ENCODE data around the gene NCOA7.
"Not testable (repeated sequence)": the region's sequence is repeated elsewhere in the genome, so short reads cannot be mapped to it uniquely, and the experiment has no call there.

The NCOA7 gene

DNA sequence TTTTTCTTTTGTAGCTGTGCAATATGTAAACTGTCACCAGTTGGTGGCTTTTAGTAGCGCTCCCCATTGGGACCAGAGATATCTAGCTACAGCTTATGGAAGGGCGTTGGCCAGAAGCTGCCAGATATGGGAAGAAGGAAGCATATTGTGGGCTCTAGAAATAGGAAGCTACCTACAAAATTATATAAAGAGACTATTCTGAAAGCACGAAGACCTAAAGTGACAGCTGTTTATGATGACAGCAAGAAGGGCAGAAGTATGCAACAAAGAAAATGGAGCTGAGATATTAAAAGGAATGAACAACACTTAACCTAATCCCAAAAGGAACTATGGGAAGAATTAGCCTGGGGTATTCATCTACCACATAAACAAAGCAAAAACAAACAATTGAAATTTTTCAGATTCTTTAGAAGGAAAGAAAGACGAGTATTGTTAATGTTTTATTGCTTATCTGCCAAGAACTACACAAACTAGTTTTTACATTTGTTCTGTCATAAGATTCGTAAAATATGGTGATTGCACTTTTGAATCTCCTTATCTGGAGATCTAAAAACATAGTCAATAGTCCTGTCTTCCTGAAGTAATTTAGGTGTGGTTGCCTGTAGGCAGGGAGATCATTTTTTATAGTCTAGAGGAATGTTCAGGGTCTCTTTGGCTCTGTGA is 81.6 kb downstream of the NCOA7 start:
- no peak for DNase-seq

DNA sequence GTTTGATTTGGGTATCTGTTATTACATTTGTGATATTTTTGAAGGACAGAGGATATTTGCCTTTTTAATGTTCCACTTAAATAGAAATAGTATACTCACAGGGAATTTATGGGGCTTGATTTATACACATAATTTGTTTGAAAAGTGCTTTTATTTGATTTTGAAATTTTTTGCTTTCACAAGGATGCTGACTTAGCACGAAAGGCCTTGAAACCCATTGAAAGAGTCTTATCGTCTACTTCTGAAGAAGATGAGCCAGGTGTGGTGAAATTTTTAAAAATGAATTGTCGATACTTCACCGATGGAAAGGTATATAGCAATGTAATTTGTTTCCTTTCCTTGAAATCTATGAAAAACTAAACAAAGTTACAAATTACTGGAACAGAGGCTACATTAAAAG is 91.5 kb downstream of the NCOA7 start:
- DNase-seq = no peak

- no peak for DNase-seq
Measured at GRCh38 chr6:125884634-125885371, 94.0 kb downstream of the NCOA7 start.

DNA sequence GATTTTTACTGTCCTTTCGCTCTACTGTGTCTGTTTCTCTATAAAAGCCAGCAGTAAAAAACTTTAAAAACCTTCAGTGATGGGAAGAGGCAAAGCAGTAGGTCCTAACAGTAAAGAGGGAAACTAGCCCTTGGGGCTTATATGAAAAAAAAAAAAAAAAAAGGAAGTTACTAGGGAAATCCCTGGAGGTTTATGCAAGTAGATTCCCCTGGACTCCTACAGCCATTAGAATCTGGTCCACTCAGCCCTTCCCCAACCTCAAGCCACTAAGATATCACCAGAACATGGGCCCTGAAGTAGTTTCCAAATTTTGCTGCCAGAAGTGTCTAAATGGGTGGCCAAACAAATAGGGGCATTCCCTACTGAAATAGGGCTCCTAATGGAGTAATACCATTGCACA is 95.3 kb downstream of the NCOA7 start:
- DNase-seq = no peak

- DNase-seq = no peak
Measured at GRCh38 chr6:125886914-125887313, 96.2 kb downstream of the NCOA7 start.

DNA sequence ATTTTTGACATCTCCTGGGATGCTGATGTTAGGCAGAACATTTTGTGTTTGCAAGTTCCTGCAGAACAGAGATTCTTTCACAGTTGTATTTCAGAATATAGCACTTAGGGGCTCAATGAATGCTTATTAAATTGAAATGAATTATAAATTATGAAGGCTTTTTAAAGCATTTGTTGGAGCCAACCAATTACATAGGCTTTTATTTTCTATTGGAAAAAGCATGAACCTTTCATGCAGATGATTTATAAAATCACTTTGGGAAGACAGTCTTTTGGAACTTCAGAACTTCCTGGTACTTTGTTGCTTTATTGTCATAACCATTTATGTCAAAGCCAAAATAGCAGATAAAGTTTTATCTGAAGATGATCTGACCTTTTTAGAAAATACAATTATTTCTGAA is 96.6 kb downstream of the NCOA7 start:
- DNase-seq = no peak

DNA sequence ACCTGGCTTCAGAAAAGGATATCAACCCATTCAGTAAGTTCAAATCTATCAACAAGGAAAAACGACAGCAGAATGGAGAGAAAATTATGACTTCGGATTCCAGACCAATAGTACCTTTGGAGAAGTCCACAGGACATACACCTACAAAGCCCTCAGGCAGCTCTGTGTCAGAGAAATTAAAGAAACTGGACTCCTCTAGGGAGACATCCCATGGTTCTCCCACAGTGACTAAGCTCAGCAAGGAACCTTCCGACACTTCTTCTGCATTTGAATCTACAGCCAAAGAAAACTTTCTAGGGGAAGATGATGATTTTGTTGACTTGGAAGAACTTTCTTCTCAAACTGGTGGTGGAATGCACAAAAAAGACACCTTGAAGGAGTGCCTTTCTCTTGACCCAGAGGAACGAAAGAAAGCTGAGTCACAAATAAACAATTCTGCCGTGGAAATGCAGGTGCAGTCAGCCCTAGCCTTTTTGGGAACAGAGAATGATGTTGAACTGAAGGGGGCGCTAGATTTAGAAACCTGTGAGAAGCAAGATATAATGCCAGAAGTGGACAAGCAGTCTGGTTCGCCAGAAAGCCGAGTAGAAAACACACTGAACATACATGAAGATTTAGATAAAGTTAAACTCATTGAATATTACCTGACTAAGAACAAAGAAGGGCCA is 98.4 kb downstream of the NCOA7 start:
- no peak for DNase-seq

DNA sequence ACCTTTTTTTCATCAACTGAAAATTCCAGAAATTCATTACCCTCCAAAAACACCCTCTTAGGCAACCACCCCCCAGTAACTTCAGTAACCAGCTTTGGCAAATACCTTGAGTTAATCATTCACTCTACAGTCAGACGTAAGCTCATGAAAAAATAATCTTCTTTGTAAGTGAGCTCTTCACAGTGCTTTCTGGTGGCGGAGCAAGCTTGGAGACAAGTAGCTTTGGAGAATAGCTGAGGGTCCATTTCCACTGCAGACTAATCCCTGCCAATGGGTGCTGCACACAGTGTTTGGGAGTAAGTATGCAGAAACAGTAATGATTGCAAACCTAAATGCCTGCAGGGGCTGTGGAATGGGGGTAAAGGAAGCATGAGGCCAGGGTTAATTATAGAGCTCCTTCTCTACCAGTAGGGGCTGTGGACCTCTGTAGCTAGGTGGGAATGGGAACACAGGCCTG is 109.0 kb downstream of the NCOA7 start:
- no peak for DNase-seq

DNA sequence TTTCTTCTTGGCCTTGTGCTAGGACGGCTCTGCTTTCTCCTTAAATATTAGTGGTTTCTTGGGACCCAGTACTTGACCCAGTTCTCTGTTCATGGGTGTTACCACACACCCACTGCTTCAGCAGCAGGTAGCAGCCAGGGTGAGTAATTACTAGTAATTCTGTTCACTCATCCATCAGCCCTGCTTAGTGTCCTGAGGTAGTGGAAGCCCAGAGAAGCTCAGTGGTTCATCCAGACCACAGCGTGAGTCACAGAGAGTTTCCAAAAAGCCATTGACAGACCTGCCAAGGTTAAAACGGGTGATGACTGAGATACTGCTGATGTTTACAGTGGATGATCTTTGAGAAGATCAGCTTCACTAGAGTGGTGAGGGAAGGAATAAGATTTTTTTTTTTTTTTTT is 114.1 kb downstream of the NCOA7 start:
- no peak for DNase-seq

- no peak for DNase-seq
Measured at GRCh38 chr6:125906158-125906998, 115.6 kb downstream of the NCOA7 start.

DNA sequence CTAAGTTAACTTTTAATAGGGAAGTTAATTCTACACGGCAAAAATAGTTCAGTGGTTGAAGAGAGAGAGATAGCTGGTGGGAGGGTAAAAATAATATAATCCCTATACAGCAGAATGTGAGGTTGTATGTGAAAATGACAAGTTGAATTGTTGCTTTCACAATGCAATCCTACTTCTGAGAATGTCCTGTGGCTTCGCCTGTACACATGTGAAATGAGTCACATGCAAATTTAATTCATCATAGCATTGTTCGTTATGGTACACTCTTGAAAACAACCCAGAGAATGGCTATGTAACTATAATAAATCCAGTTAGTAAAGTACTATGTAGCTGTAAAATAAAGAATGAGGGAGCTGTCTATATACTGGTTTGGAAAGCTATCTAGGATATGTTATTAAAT is 119.8 kb downstream of the NCOA7 start:
- no peak for DNase-seq

DNA sequence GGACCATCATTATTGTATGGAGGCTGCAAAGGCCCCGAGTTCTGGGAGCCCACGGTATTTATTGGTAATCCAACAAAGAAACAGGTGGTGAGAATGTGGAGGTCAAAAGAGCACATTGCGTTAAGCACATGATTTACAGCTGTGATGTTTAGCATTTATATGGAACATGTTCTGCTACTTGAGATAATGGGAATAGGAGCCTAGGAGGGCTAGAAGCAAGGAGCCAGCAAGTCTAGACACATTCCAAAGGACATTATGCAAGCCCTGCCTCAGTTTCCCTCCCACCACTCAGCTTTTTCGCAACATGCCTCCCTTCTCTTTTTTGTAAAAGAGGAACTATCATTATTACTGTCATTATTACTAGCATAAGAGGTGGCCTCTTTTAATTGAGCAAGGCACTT is 120.3 kb downstream of the NCOA7 start:
- DNase-seq = not testable (repeated sequence)

- DNase-seq = not testable (repeated sequence)
Measured at GRCh38 chr6:125912430-125912829, 121.7 kb downstream of the NCOA7 start.

DNA sequence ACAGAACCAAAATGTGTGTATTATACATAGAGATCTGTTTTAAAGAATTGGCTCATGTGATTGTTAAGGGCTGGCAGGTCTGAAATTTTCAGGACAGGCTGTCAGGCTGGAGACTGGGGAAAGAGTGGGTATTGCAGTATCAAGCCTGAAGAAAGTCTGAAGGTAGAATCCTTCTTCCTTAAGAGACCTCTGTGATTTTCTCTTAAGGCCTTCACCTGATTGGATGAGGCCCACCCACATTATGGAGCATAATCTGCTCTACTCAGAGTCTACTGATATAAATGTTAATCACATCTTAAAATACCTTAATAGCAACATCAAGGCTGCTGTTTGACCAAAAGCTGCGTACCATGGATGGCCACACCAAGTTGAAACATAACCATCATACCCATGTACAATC is 122.4 kb downstream of the NCOA7 start:
- DNase-seq = no peak

DNA sequence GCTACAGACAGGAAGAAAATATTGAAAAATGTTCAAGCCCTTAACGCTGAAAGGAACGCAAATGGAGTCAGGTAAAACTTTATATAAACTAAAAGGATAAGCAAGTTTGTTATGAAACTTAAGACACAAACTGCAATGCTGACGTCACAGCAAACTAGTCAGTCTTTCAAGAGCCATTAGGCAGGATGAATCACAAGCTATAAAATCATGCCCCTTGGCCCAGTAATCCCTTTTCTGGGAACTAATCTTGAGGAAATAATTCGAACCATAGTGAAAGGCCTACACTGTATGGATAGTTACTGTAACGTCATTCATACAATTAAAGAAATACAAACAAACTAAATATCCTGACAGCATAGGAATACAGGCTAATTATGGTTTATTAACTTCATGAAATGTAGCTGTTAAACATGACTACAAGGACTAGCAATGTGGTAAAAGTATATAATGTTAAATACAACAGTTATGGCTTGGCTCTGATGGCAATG is 123.1 kb downstream of the NCOA7 start:
- DNase-seq = no peak

DNA sequence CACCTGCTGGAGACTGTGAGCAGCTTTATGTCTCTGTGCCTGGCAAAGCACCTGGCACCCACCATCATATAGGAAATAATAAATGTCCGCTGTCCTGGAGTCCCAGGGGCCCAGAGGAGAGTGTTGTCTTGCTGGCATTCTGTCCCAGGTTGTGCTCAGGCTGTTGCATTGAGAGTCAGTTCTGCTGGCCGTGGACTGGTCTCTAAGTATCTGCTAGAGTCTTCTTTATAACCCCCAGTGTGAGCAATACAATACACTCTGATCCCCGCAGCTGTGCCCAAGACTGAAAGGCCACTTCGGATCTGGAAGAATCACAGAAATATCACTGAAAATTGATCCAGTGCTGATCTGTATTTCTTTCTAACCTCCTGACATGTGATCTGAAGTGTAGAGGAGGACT is 127.5 kb downstream of the NCOA7 start:
- no peak for DNase-seq

- DNase-seq = no peak
Measured at GRCh38 chr6:125918681-125919566, 128.2 kb downstream of the NCOA7 start.

DNA sequence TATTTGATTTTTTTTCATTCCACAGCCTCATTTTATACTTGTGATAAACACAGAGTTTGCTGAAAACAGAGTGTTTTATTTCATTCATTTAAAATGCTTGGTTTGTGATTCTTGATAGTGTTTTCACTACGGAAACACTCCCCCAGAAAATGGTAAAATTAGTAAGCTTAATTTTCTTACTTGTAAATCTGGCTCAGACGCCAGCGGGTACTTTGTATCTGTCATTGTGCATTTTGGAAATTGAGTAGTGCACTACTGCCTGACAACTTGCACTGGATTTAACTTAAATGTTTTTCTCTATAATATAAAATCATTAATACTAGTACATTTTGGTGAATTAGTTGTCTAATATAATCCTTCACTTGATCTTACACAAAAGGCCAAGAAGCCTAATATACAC is 128.9 kb downstream of the NCOA7 start:
- DNase-seq = no peak

- no peak for DNase-seq
Measured at GRCh38 chr6:125922322-125922860, 131.6 kb downstream of the NCOA7 start.

DNA sequence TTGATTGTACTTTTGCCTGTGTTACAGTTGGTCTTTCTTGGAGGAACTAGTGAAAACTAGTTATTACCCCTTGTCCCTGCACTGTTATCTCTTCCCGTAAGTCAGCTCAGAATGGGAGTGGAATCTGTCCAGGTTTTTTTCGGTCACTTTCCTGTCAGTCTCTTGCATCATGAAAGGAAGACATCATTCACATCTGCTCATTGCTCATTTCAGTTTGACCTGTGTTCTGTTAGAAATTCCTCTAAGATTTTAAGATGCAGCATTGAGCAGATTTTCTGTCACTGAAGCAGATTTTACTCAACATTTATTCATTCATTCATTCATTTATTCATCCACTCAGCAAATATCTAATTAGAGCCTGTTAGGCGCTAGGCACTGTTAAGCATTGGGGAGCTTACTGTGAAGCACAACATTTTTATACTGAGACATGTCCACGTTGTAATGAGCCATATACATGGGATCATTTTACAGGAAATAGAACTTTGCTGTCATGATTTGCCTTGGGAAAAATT is 132.7 kb downstream of the NCOA7 start:
- no peak for DNase-seq

GRCh38 chr6:125924169-125924568 is 133.4 kb downstream of the NCOA7 start:
- DNase-seq = no peak

Measured in cortex of kidney (tissue), 1 donor.